PFSK-1 (cell line): ENCODE measurements around the gene PISD.

ENCODE experiments used
- FOXP2 ChIP-seq: optimal IDR thresholded peaks from 2 replicates; pipeline ENCODE3; 2011; ENCODE audit warnings: borderline replicate concordance, control low read depth, inconsistent platforms; ENCODE audit not compliant: insufficient read depth; ENCODE audit errors: extremely low read length, extremely low read depth
- POLR2AphosphoS5 ChIP-seq: IDR thresholded peaks from 2 replicates; pipeline ENCODE4 v1.6.1; 2012; ENCODE audit warnings: low read depth, mild to moderate bottlenecking, control low read depth, low read length, moderate library complexity
- REST ChIP-seq, 2 experiments: IDR thresholded peaks; 2 replicates each; pipeline versions ENCODE4 v1.6.1 to v1.8.0; 2011 to 2012; ENCODE audit warnings: low read depth in 2 of 2, low read length in 2 of 2, control low read depth in 1 of 2, inconsistent platforms in 1 of 2, mild to moderate bottlenecking in 1 of 2, moderate library complexity in 1 of 2; ENCODE audit not compliant: insufficient read depth in 1 of 2
- SIN3A ChIP-seq: IDR thresholded peaks from 2 replicates; pipeline ENCODE4 v1.6.1; 2012; ENCODE audit warnings: mild to moderate bottlenecking, low read length, moderate library complexity, borderline replicate concordance; ENCODE audit not compliant: insufficient read depth
- TAF1 ChIP-seq: IDR thresholded peaks from 2 replicates; pipeline ENCODE4 v1.6.1; 2012; ENCODE audit warnings: low read length, control low read depth, borderline replicate concordance; ENCODE audit not compliant: insufficient read depth

The PISD gene

GRCh38 chr22:31583861-31584485 lies 78.0 kb downstream of the PISD start:
- TF ChIP-seq REST (IDR thresholded peaks at IDR 0.05; ENCODE audit: insufficient read depth in 1 of 2, low read depth in 2 of 2, low read length in 2 of 2) (no peak), POLR2AphosphoS5 (no peak), TAF1 (no peak), FOXP2 (no peak)

GRCh38 chr22:31579835-31580242 lies 82.2 kb downstream of the PISD start:
- TF ChIP-seq TAF1 (no peak), FOXP2 (no peak), SIN3A (no peak), POLR2AphosphoS5 (no peak), REST (IDR thresholded peaks at IDR 0.05; ENCODE audit: insufficient read depth in 1 of 2, low read depth in 2 of 2, low read length in 2 of 2) (no peak)

- TF ChIP-seq FOXP2 (no peak), TAF1 (no peak), POLR2AphosphoS5 (no peak), REST (IDR thresholded peaks at IDR 0.05; ENCODE audit: insufficient read depth in 1 of 2, low read depth in 2 of 2, low read length in 2 of 2) (no peak), SIN3A (no peak)
Observed at GRCh38 chr22:31578171-31578570, 83.8 kb downstream of the PISD start.

GRCh38 chr22:31577711-31578110 lies 84.3 kb downstream of the PISD start:
- TF ChIP-seq SIN3A, result no peak
- no peak for TF ChIP-seq FOXP2

GRCh38 chr22:31575190-31575589 lies 86.8 kb downstream of the PISD start:
- no peak for TF ChIP-seq SIN3A
- TF ChIP-seq POLR2AphosphoS5, result no peak
- no peak for TF ChIP-seq REST (IDR thresholded peaks at IDR 0.05; ENCODE audit: insufficient read depth in 1 of 2, low read depth in 2 of 2, low read length in 2 of 2)
- TF ChIP-seq TAF1, result no peak
- TF ChIP-seq FOXP2, result no peak
